HG02852 (cell line): Measurements from ENCODE around the gene CNN3.
A peak's percentile ranks its signal among the peaks of the same experiment; 100 is the strongest.
"Not testable (repeated sequence)": the region's sequence is repeated elsewhere in the genome, so short reads cannot be mapped to it uniquely, and the experiment has no call there.

Source experiments
- ATAC-seq: cut with Tn5 transposase; IDR thresholded peaks from one replicate; pipeline ENCODE4 v1.9.1; 2021; ENCODE audit warnings: mild to moderate bottlenecking, moderate library complexity; ENCODE audit not compliant: unreplicated experiment

CNN3 gene

DNA sequence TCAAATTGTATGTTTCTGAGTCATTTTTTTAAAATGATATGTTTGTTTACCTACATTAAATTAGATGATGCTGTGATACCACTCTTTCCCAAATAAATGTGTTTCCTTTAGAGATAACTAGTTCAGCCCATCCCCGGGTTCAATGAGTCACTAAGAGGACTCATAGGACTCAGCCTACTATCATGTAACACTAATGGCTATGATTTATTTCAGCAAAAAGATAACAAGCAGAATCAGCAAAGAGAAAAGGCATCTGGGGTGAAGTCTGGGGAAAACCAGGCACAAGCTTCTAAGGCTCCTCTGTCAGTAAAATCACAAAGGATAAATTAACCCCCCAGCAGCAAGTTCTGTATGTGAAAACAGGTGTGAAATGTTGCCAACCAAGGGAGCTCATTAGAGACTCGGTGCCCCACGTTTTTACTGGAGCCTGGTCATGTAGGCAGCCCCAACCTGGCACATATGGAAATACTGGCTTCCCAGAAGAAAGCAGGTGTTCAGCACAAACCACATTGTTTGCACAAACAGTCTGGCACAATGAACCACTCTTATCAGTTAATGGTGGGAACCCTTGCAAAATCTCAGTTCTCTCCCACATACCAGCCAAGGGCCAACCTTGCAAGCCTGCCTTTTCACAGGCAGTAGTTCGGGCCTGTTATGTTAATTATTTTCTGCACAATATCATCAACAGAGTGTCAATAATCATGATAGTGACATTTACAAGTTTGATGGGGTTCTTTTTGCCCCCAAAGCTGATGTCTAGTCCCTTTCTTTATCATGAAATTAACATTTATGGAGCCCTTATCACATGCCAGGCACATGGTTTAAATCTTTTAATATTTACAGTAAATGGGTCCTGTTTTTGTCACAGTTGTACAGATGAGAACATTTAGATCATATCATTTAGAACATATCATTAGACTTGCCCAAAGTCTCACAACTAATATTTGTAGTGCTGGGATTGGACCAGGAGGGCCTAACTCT is 23.1 kb upstream of the CNN3 start:
- ATAC-seq, result no peak

DNA sequence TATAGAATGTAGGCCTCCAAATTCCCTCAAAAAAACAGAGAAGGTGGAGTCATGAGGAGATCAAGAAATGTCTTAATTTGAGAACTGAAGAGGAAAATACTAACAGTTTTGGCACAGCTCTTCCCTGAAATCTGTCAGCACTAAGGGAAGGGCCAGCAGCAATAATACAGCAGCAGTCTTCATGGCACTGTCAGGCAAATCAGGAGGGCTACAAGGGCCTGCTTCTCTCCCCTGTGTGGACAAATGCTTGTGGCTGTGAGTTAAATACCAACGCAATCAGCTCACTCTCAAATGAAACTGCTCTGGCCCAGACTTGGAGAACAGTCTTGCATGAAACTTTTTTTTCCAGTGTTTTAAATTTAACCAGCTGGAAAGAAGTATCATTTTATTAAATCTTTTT is 20.5 kb upstream of the CNN3 start:
- ATAC-seq, result no peak

DNA sequence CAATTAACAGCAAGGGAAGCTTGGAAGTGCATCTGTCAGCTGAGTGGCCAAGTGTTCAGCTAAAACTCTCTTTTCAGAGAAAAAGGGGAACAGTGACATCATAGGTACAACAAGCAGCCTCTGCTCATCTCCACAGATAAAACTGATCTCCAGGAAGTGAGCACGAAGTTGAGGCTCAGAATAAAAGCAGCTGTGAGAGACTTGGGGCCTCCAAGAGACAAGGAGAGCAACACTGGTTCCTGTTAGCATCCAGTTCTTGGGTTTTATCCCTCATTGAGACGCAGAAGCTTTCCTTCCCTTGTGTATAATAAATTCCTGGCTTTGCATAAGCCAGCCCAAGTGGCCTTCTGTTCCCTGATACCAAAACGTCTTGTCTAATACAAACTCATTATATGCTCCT is 20.0 kb upstream of the CNN3 start:
- ATAC-seq, result no peak

DNA sequence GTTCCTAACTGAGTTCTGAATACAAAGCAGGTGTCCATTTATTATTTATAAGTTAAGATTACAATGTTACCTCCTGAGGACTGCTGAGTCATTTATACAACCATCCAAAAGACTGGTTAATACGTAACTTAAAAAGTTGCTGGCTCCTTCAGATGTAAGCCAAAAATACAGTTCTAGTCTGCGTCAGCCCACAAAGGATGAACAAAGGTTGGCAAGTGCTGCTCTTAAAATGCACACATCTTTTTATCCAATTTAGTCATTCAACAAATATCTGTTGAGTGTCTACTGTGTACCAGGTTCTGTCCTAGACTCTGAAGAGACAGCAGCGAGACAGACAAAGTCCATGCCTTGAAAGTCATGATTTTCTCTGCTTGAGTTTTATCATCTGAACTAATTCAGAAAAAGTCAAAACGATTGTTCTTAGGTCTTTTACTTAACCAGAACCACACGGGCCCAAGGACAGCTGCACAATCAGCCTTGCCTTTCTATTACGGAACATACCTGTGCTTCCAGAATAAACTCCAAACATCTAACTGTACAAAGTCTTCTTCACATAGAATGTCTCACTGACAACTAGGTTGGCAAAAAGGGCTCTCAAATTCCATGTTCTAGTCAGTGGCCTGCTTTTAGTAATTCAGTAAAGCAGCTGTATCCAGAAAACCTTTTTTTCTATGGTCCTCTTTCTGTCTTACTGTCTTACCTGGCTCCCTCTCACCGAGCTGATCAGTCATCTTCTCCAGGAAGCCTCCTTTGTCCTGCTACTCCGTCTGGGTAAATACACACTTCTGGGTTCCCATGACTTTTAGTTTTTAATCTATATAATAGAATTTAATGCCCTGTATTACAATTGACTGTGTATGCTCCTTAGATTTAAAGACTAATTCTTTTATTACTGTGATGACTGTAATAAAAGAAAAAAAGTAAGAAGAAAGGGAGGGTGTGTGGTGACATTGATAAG is 15.5 kb upstream of the CNN3 start:
- no peak for ATAC-seq

DNA sequence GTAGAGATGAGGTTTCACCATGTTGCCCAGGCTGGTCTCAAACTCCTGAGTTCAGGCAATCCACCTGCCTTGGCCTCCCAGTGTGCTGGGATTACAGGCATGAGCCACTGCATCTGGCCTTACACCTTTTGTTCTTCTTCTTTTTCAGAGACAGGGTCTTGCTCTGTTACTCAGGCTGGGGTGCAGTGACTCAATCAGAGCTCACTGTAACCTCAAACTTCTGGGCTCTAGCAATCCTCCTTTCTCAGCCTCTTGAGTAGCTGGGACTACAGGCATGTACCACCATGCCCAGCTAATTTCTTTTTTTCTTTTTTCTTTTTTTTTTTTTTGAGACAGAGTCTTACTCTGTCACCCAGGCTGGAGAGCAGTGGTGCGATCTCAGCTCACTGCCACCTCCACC is 14.6 kb upstream of the CNN3 start:
- ATAC-seq, result not testable (repeated sequence)

DNA sequence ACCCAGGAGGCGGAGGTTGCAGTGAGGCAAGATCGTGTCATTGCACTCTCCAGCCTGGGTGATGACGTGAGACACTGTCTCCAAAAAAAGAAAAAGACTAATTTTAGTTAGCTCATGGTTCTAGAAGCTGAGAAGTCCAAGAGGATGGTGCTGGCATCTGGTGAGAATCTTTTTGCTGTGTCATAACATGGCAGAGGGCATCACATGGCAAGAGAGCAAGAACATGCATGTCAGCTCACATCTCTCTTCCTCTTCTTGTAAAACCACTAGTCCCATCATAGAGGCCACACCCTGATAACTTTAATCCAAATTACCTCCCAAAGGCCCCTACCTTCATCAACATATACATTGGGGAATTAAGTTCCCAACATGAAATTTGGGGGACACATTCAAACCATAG is 13.8 kb upstream of the CNN3 start:
- no peak for ATAC-seq

DNA sequence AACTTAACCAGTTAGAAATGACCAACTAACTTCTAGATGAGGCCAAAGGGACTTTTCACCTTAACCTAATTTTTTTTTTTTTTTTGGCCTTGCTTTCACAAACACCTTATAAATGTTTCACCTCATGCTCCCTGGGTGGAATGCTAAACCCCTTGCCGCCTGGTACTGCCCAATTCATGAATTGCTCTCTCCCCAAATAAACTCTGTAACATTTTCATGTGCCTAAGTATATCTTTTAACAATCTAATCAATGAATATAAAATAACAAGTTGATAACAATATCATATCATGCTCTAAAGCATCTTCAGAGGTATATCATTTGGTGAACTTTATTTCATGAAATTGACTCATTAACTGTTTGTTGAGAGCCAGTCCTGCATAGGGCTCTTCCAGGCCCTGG is 10.9 kb upstream of the CNN3 start:
- ATAC-seq, result no peak

DNA sequence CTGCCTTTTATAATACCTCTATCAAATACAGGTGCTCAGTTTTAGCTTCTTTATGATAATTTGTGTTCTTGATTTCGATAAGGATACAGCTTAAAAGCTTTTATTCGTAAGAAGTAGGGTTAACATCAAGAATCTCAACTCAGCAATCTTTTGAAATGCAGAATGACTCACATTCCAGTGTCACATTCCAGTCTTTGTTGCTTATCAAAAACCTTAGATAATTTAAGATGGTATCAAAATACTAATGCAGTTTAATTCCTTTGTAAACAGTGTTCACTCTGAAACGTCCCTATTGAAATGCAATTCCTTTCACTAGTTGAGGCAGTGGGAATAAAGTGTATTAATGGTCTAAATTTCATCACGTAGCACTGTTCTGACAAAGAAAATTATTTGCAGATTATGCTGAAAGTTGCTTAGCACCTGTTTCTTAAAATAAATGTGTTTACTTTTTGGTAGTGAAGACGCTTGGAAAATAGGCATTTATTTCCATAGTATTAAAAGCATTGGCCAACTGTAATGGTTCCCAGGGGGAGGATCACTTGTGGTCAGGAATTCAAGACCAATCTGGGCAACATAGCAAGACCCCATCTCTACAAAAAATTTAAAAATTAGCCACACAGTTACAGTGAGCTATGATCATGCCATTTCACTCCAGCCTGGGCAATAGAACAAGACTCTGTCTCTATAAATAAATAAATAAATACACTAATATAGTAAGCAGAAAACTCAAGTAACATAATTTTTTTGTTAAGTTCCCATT is 10.1 kb upstream of the CNN3 start:
- ATAC-seq, result no peak

DNA sequence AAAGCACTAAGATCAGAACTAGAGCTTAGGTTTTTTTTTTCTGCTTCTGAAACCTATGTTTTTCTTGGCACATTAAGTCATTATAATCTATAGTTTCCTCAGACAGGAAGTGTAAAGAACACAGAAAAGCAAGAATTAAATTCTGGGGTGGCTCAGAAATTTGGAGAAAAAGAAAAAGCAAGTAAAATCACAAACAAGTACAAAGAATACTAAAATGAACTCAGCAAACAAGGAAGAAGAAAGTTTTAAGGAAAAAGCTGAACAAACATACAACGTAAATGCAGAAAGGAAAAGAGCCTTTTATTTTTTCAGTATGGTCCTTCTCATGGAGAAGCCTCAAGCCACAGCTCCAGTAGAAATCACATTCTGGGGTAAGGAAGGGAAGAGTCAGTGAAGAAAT is 8.6 kb upstream of the CNN3 start:
- no peak for ATAC-seq

DNA sequence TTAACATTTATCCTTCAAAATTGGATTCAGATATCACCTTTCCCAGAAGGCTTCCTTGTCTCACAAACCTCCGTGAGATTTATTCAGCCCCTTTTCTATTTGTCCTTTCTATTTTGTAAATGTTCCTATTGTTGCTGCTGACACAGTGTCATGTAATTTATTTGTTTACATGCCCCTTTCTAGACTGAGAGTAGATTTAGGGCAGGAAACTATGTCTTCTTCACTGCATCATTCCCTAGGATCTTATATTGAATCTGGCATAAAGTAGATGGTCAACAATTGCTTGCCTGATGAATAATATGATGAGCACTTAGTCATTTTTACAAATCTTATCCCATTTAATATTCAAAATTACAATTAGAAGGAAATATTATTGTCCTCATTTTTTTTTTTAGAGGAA is 8.1 kb upstream of the CNN3 start:
- no peak for ATAC-seq

DNA sequence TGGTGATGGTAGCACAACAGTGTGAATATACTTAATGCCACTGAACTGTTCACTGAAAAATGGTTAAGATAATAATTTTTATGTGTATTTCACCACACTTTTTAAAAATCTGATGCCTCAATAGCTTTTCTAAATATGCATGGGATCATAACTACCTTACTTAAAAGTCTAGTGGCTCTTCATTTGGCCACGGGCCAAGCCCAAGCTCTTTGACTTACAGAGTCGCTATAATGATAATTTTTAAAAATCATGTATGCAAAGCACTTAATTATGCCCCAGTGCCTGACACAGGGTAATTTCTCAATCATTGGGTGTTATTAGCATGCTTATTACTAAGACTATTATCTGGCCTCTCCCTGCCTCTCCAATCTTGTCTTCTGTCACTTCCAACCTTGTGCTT is 7.6 kb upstream of the CNN3 start:
- no peak for ATAC-seq

DNA sequence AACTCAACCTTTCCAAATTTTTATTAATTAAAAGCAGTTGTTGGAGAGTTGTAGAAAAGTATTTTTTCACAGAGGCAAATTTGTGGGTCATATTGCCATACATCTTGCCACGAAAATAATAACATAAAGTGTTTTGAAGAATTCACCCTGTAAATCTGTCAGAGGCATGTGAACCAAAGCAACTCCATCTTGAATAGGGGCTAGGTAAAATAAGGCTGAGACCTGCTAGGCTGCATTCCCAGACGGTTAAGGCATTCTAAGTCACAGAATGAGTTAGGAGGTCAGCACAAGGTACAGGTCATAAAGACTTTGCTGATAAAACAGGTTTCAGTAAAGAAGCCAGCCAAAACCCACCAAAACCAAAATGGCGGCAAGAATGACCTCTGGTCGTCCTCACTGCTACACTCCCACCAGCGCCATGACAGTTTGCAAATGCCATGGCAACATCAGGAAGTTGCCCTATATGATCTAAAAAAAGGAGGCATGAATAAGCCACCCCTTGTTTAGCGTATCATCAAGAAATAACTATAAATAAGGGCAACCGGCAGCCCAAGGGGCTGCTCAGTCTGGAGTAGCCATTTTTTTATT is 4.4 kb upstream of the CNN3 start:
- ATAC-seq, result no peak

DNA sequence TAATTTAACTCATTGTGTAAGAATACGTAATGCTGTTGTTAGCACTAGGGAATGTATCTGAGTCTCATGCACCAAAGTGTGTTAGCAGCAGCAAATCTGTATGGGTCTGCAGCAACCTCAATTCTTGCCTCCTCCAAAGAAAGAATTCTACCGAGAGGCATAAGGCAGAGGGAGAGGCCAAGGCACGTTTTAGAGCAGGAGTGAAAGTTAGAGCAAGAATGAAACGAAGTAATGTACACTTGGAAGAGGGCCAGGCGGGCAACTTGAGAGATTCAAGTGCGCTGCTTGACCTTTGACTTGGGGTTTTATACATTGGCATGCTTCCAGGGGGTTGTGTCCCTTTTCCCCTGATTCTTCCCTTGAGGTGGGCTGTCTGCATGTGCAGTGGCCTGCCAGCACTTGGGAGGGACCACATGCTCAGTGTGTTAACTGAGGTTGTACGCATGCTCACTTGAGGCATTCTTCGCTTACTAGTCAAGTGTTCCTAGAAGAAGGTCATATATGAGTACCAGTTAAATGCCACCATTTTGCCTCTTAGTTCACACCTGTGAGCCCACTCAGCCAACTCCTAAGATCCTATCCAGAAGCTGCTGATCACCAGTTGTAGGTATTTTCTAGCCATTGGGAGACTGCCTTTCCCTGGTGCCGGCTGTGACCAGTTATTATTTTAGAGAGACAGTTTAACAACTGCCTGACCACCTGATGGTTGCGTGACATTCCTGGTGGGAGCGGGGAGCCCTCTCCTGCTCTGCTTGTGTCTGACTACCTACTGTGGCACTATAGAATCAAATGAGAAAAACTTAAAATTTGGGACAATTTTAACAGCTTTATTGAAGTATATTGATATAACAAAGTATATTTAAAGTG is 2.7 kb upstream of the CNN3 start:
- ATAC-seq, result no peak

DNA sequence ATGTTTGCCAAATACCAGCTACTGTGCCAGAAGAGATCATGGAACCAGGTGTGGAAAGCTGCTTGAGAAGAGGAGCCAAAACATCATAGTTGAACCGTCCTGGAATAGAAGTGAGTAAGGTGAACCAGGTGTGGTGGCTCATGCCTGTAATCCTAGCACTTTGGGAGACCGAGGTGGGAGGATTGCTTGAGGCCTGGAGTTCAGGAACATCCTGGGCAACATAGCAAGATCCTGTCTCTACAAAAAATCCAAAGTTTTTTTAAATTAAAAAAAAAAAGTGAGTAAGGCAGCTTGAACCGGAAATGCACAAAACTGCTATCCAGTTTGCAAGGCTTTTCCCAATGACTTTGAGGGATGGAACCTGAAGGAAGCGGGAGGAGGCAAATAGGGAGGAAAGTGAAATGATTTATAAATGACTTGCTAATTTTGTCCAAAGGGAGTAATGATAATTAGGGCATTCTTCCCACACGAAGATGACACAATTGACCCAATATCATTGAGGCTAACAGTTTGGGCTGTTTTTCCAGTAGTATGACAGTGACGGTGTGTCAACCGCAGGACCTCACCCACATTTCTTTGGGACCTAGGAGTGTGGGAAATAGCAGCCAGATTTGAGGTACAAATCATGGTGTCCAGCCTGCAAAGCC is 1.5 kb upstream of the CNN3 start:
- ATAC-seq, result no peak

DNA sequence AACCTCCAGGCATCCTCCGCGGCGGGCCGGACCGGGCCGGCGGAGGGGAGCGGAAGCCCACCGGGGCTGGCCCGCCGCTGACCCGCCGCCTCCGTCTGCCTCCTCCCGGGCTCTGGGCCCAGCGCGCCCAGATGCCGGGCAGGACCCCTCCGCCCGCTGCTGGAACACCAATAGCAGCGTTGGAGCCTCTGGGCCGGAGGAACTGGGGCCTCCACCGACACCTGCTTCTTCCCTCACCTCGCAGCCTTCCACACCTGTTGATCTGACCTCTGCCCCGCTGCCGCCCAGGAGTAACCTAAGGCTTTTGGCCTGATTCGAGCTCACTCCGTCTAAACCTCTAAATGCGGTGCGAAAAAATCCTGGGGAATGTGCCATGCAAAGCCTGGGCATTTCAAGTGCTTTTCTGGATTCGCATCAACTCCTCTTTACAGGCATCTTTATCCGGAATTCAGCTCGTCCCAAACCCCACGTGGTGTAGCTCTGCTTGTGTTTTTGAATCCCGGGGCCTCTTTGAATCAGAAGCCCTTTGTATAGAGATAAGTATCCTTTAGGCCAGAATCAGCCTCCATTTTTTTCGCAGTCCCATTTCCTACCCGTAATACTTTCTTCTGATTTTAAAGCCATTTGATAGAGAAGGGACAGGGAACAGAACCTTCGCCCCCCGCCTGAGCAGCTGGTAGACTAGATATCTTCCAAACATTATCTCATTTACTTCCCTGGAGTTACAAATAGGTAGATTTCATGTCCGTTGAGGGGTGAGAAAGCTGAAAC is 680 bp upstream of the CNN3 start:
- ATAC-seq, result no peak

DNA sequence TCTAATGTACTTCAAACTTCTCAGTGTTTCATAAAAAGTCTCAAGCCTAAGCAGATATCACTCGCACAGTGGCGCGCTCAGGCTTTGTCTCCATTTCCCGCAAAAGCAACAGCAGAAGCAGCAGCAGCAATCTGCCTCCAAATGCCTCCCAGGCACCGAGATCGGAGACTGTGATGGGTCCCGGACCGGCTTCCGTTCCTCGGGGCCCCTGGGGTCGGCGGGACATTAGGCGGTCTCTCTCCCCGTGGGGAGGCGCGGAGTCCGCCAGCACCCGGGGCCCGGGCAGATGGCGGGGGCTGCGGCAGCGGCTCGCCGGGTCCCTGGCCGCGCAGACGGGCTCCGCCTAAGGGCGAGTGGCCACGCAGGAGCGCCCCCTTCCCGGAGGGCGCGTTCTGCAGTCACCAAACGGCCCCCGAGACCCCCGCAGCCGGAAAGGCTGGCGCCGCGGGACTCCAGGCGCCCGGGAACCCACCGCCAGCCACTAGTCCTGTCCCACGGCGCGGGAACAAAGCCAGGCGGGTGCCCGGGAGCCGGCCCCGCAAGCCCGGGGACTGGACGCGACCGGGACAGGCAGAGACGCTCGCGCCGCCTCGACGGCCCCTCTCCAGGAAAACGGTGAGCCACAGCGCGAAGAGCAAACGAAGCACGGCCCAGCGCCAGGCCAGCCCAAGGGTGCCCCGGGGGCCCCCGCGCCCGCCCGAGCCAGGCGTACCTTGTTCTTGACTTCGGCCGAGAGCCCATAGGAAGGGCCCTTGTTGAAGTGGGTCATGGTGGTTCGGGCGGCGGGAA is 590 bp downstream of the CNN3 start:
- peak; percentile 27 for ATAC-seq

DNA sequence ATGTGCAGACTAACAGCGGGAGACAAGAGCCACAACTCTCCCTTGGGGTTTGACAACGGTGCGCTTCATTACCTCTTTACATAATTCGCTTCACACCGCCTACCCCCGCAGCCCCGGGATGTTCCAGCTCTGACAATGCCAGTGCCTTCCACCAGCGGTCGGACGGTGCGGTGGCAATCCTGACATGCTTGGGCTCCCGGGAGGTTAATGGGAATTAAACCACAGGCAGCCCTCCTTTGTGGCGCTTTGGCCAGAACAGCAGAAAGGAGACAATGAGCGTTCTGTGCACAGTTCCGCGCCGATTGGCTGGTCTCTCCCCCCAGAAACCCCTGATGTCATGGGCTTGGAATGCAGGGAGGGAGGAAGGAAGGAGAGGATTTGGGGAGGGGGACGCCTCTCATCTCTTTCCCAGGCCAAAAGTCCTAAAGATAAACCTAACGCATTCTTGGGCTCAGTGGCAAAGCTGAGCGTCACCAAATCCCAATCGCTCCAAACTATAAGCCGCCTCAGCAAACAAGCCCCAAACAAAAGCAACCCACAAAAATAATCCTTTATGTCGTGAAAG is 1.3 kb downstream of the CNN3 start:
- ATAC-seq, result no peak
